Keratinocyte (primary cell): ENCODE data around the gene ARHGAP15.

Source experiments
- EZH2 ChIP-seq: IDR thresholded peaks from one replicate; pipeline ENCODE4 v1.6.1; 2012; ENCODE audit warnings: inconsistent platforms, mild to moderate bottlenecking, low read length, moderate library complexity
- TF ChIP-seq, protein P1 (sequence below), 3 experiments: IDR thresholded peaks in 1 of 3; conservative IDR thresholded peaks in 1 of 3; optimal IDR thresholded peaks in 1 of 3; 2 replicates in 2 of 3; 3 replicates in 1 of 3; pipeline versions ENCODE3 to v1.5.1; 2011; ENCODE audit warnings: low read length in 3 of 3, mild to moderate bottlenecking in 3 of 3, moderate library complexity in 2 of 3, control low read depth in 1 of 3, inconsistent platforms in 1 of 3; ENCODE audit not compliant: insufficient read depth in 2 of 3; ENCODE audit errors: extremely low read depth in 1 of 3

DNA sequence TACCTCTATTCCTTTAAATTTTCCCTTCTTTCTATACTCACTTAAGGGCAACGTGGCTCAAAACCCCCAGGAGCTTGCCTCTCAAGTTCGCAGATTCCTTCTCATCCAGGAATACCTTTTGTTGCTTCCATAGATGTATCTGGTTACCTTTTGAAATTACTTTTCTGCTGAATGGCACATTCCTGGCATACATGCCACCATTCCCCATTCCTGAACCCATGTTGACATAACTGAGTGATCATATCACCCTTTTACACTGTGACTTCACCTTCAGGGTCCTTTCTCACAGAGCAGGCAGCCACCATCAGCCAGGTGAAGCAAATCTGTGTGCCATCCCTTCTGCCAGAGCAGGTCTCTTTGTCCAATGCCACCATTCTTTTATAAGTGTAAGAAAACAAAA is 615.8 kb downstream of the ARHGAP15 start:
- TF ChIP-seq, protein P1, sequence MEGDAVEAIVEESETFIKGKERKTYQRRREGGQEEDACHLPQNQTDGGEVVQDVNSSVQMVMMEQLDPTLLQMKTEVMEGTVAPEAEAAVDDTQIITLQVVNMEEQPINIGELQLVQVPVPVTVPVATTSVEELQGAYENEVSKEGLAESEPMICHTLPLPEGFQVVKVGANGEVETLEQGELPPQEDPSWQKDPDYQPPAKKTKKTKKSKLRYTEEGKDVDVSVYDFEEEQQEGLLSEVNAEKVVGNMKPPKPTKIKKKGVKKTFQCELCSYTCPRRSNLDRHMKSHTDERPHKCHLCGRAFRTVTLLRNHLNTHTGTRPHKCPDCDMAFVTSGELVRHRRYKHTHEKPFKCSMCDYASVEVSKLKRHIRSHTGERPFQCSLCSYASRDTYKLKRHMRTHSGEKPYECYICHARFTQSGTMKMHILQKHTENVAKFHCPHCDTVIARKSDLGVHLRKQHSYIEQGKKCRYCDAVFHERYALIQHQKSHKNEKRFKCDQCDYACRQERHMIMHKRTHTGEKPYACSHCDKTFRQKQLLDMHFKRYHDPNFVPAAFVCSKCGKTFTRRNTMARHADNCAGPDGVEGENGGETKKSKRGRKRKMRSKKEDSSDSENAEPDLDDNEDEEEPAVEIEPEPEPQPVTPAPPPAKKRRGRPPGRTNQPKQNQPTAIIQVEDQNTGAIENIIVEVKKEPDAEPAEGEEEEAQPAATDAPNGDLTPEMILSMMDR (optimal IDR thresholded peaks at IDR 0.05 in 1 of 3, IDR thresholded peaks at IDR 0.05 in 1 of 3, conservative IDR thresholded peaks at IDR 0.05 in 1 of 3; ENCODE audit: extremely low read depth in 1 of 3, insufficient read depth in 2 of 3, low read length in 3 of 3), result no peak
- no peak for TF ChIP-seq EZH2
